Smooth muscle cell (in vitro differentiated cells): ENCODE data around the gene GCNA. TPM values are rescaled to one million over a fixed set of nuclear protein-coding genes. Genes with fewer than 3 reads are reported as not detected.

Source experiments
- DNase-seq: peaks from one replicate; lab custom pipeline; 2025; ENCODE audit not compliant: unreplicated experiment; lab: John Stamatoyannopoulos, UW
- H2AFZ ChIP-seq: fragments of 200-600 bp; sonication (generic); 2 replicates; pipeline ENCODE4 v1.6.0; 2016; ENCODE audit warnings: antibody characterized with exemption, low read depth, mild to moderate bottlenecking
- H3F3A ChIP-seq: fragments of 200-600 bp; sonication (generic); 2 replicates; pipeline ENCODE4 v1.6.0; 2017; ENCODE audit warnings: antibody characterized with exemption, low read depth
- H3K27ac ChIP-seq: fragments of 200-600 bp; sonication (generic); 2 replicates; pipeline ENCODE4 v1.5.1; 2016; ENCODE audit warnings: low read depth, mild to moderate bottlenecking
- H3K27me3 ChIP-seq: fragments of 200-600 bp; sonication (generic); 2 replicates; pipeline ENCODE4 v1.6.1; 2016; ENCODE audit warnings: low read depth, mild to moderate bottlenecking
- H3K36me3 ChIP-seq: fragments of 200-600 bp; sonication (generic); 2 replicates; pipeline ENCODE4 v1.5.1; 2016; ENCODE audit warnings: low read depth
- H3K4me1 ChIP-seq: fragments of 200-600 bp; sonication (generic); 2 replicates; pipeline ENCODE4 v1.5.1; 2016; ENCODE audit warnings: low read depth
- H3K4me2 ChIP-seq: fragments of 200-600 bp; sonication (generic); 2 replicates; pipeline ENCODE4 v1.6.0; 2016; ENCODE audit warnings: mild to moderate bottlenecking
- H3K4me3 ChIP-seq: fragments of 200-600 bp; sonication (generic); 2 replicates; pipeline ENCODE4 v1.5.1; 2016; ENCODE audit warnings: mild to moderate bottlenecking
- H3K79me2 ChIP-seq: fragments of 200-600 bp; sonication (generic); 2 replicates; pipeline ENCODE4 v1.6.0; 2016; ENCODE audit warnings: low read depth, mild to moderate bottlenecking
- H3K9ac ChIP-seq: fragments of 200-600 bp; sonication (generic); 2 replicates; pipeline ENCODE4 v1.6.0; 2016; ENCODE audit warnings: low read depth
- H3K9me3 ChIP-seq: fragments of 200-600 bp; sonication (generic); replicated peaks from 2 replicates; pipeline ENCODE4 v1.5.1; 2016; ENCODE audit warnings: low read depth
- H4K20me1 ChIP-seq: fragments of 200-600 bp; sonication (generic); 2 replicates; pipeline ENCODE4 v1.6.0; 2016; ENCODE audit warnings: low read depth
- CTCF ChIP-seq: fragments of 200-600 bp; sonication (generic); IDR thresholded peaks from 2 replicates; pipeline ENCODE4 v1.5.1; 2017; ENCODE audit warnings: borderline replicate concordance, mild to moderate bottlenecking, antibody characterized with exemption; ENCODE audit not compliant: insufficient read depth, poor library complexity, severe bottlenecking
- WGBS: methylation state at CpG from one replicate; pipeline ENCODE4 v1.1.7; 2016; ENCODE audit warnings: low lambda C conversion rate; 5-methylcytosine and 5-hydroxymethylcytosine counted together
- polyA plus RNA-seq: library from polyadenylated mRNA; unstranded; fragments of >200 nt; fragmentation: Nextera tagmentation; extraction: Ambion mirVana; gene quantifications from 2 replicates; pipeline ENCODE4 v1.2.1, GENCODE V29; 2016
- total RNA-seq: library from RNA; depleted of rRNA; stranded (reverse); fragments of >200 nt; gene quantifications from 2 replicates; pipeline ENCODE4 v1.2.3, GENCODE V29; 2014

GCNA gene
- total and polyA plus RNA-seq, 2 experiments from 2014 or later: 0.51 to 0.94 TPM

DNA sequence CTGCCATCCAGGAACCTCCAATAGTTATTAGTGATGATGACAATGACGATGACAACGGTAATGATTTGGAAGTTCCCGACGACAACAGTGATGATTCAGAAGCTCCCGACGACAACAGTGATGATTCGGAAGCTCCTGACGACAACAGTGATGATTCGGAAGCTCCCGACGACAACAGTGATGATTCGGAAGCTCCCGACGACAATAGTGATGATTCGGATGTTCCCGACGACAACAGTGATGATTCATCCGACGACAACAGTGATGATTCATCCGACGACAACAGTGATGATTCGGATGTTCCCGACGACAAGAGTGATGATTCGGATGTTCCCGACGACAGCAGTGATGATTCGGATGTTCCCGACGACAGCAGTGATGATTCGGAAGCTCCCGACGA lies 25.4 kb downstream of the GCNA start:
- Histone ChIP-seq H3K9me3 (no peaks in the 10 kb centered on the region), H4K20me1 (no peaks in the 10 kb centered on the region), H3K79me2 (no peaks in the 10 kb centered on the region), H3K36me3 (no peaks in the 10 kb centered on the region), H3K27me3 (no peaks in the 10 kb centered on the region), H3F3A (no peaks in the 10 kb centered on the region), H3K4me1 (no peaks in the 10 kb centered on the region), H3K9ac (no peak overlapping the region), H3K4me3 (no peak overlapping the region), H3K4me2 (no peak overlapping the region), H2AFZ (no peak overlapping the region), H3K27ac (no peak overlapping the region)
- no peak for DNase-seq
- 83% methylated on average over 33 of the region's 33 CpGs for WGBS
- TF ChIP-seq CTCF: no peak

GRCh38 chrX:71604141-71604540 lies 25.9 kb downstream of the GCNA start:
- no peak overlapping the region for H3K9ac ChIP-seq
- no peak overlapping the region for H3K4me2 ChIP-seq
- H3K27me3 ChIP-seq: no peaks in the 10 kb centered on the region
- no peak for DNase-seq
- H3K79me2 ChIP-seq: no peaks in the 10 kb centered on the region
- no peak overlapping the region for H3K4me3 ChIP-seq
- TF ChIP-seq CTCF: no peak
- H4K20me1 ChIP-seq: no peaks in the 10 kb centered on the region
- no peaks in the 10 kb centered on the region for H3K36me3 ChIP-seq
- H3K4me1 ChIP-seq: no peaks in the 10 kb centered on the region
- no peaks in the 10 kb centered on the region for H3F3A ChIP-seq
- 84% methylated on average over 10 of the region's 10 CpGs for whole genome bisulfite sequencing
- no peaks in the 10 kb centered on the region for H3K9me3 ChIP-seq
- H3K27ac ChIP-seq: no peak overlapping the region
- no peak overlapping the region for H2AFZ ChIP-seq

DNA sequence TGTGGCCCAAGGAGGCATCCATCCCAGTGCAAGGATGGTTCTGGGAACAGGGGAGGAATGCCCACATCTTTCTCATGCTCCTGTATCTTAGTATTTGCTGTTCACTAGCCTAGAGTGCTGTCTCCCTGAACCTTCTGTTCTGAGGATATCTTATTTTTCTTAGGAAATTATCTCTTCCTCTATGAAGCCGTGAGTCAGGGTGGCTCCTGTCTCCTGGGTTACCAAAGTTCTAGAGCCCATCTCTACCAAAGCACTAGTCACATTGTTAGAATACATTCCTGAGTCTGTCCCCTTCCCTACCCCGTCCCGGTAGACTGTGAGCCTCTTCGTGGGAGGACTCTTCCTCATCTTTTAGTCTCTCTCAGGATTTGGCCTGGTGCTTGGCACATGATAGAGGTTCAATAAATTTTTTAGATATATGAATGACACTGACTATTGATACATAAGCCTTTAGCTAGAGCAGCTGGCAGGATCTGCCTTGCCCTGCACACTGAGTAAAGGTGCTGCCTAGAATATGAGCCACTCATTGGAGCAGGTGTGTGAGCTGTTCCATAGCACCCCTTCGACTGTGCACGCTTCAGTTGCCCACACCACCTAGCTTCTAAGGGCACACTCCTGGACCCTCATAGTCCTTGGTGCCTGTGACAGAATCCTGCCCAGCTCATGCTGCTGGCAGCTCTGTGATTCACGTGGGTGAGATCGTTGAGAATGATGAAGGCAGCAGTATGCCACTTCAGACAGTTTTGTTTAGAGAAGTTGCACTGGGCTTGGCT lies 26.7 kb downstream of the GCNA start:
- no peak overlapping the region for H3K27ac ChIP-seq
- no peak for TF ChIP-seq CTCF
- no peaks in the 10 kb centered on the region for H4K20me1 ChIP-seq
- no peak overlapping the region for H2AFZ ChIP-seq
- DNase-seq: no peak
- H3K4me3 ChIP-seq: no peak overlapping the region
- H3K4me2 ChIP-seq: no peak overlapping the region
- no peaks in the 10 kb centered on the region for H3K36me3 ChIP-seq
- no peak overlapping the region for H3K9ac ChIP-seq
- H3K9me3 ChIP-seq: no peaks in the 10 kb centered on the region
- H3K27me3 ChIP-seq: no peaks in the 10 kb centered on the region
- H3K4me1 ChIP-seq: no peaks in the 10 kb centered on the region
- H3K79me2 ChIP-seq: no peaks in the 10 kb centered on the region
- H3F3A ChIP-seq: no peaks in the 10 kb centered on the region
- WGBS: 78% methylated on average over 8 of the region's 8 CpGs
